T-cell (primary cell): ENCODE data around the gene HABP2. TPM values are rescaled to one million over a fixed set of nuclear protein-coding genes. Genes with fewer than 3 reads are reported as not detected.

ENCODE experiments used
- ATAC-seq, 4 experiments: fragments of 200-7000 bp in 3 of 4; fragments of 150-1000 bp in 1 of 4; cut with Tn5 transposase; replicated peaks in 1 of 4; 1 replicate in 3 of 4; 2 replicates in 1 of 4; pipeline ENCODE4 v1.10.0; 2021; ENCODE audit warnings: moderate library complexity in 3 of 4, mild to moderate bottlenecking in 2 of 4, moderate number of reproducible peaks in 1 of 4
- CTCF ChIA-PET, 2 donors: fragments of 300-600 bp; sonication (Branson Sonifier 250); formaldehyde crosslinking; loops; one replicate each; lab custom pipeline; 2022; ENCODE audit warnings: antibody characterized with exemption in 2 of 2; lab: Charles Lee
- POLR2A ChIA-PET, 2 donors: fragments of 300-600 bp; sonication (Branson Sonifier 250); formaldehyde crosslinking; loops; one replicate each; lab custom pipeline; 2022; ENCODE audit warnings: antibody characterized with exemption in 2 of 2; lab: Charles Lee
- DNase-seq, 35 experiments: peaks; one replicate each; pipeline versions ENCODE4 v3.0.0 to v3.0.0-alpha.2; 2013 to 2023
- H3K27ac ChIP-seq: one replicate; pipeline ENCODE4 v1.5.1; 2013; ENCODE audit warnings: low read length
- H3K27me3 ChIP-seq, 2 experiments: replicated peaks in 1 of 2; 1 replicate in 1 of 2; 2 replicates in 1 of 2; pipeline versions ENCODE4 v1.6.1 to v1.7.0; 2013; ENCODE audit warnings: low read length in 1 of 2, mixed read lengths in 1 of 2; ENCODE audit not compliant: control insufficient read depth in 2 of 2, insufficient read depth in 2 of 2; ENCODE audit errors: extremely low read depth in 1 of 2
- H3K36me3 ChIP-seq, 2 donors: 1 replicate in 1 of 2; 2 replicates in 1 of 2; pipeline versions ENCODE4 v1.6.1 to v1.7.0; 2013; ENCODE audit warnings: low read length in 1 of 2; ENCODE audit not compliant: control insufficient read depth in 2 of 2, insufficient read depth in 1 of 2; ENCODE audit errors: extremely low read depth in 1 of 2
- H3K4me1 ChIP-seq, 2 experiments: 1 replicate in 1 of 2; 2 replicates in 1 of 2; pipeline versions ENCODE4 v1.6.1 to v1.7.0; 2013; ENCODE audit warnings: low read length in 2 of 2, mixed read lengths in 1 of 2; ENCODE audit not compliant: insufficient read depth in 2 of 2, control insufficient read depth in 1 of 2; ENCODE audit errors: extremely low read depth in 1 of 2
- H3K4me3 ChIP-seq, 2 donors: 1 replicate in 1 of 2; 2 replicates in 1 of 2; pipeline versions ENCODE4 v1.5.1 to v1.7.0; 2013; ENCODE audit warnings: mild to moderate bottlenecking in 2 of 2, low read length in 1 of 2, moderate library complexity in 1 of 2; ENCODE audit not compliant: control insufficient read depth in 1 of 2; ENCODE audit errors: extremely low read depth in 1 of 2
- H3K9me3 ChIP-seq: 2 replicates; pipeline ENCODE4 v1.7.0; 2013
- H3K27ac Mint-ChIP-seq, 2 donors: one replicate each; pipeline ENCODE4 v1.8.0; 2020 to 2021; ENCODE audit warnings: mild to moderate bottlenecking in 2 of 2, mixed read lengths in 2 of 2
- H3K27me3 Mint-ChIP-seq, 2 donors: one replicate each; pipeline ENCODE4 v1.8.0; 2021 to 2022; ENCODE audit warnings: mixed read lengths in 2 of 2
- H3K36me3 Mint-ChIP-seq: one replicate; pipeline ENCODE4 v1.8.0; 2021; ENCODE audit warnings: mixed read lengths
- H3K4me1 Mint-ChIP-seq, 3 donors: one replicate each; pipeline ENCODE4 v1.8.0; 2020 to 2022; ENCODE audit warnings: mixed read lengths in 3 of 3, mild to moderate bottlenecking in 1 of 3
- H3K4me3 Mint-ChIP-seq, 3 donors: one replicate each; pipeline ENCODE4 v1.8.0; 2020 to 2022; ENCODE audit warnings: mild to moderate bottlenecking in 3 of 3, mixed read lengths in 3 of 3, moderate library complexity in 3 of 3
- H3K9me3 Mint-ChIP-seq, 3 donors: one replicate each; pipeline ENCODE4 v1.8.0; 2020 to 2022; ENCODE audit warnings: mixed read lengths in 3 of 3
- WGBS: methylation state at CpG from one replicate; pipeline ENCODE4 v1.1.5; 2013; ENCODE audit warnings: missing lambda C conversion rate; ENCODE audit not compliant: insufficient coverage; 5-methylcytosine and 5-hydroxymethylcytosine counted together
- total RNA-seq, 35 experiments: library from RNA in 6 of 35; stranded (reverse) in 6 of 35; fragments of 120-200 nt in 1 of 35; gene quantifications; one replicate each; pipeline versions ENCODE4 v1.2.1 to v1.2.4 and lab custom pipeline; 2013 to 2026

HABP2 gene
- under 1 TPM in 3 of 5 donors, not detected in 2; 0.13 to 0.28 (median 0.20) TPM for total RNA-seq
- not detected for total RNA-seq (2013)
- 0 to 0.08 (median 0) reads per million in 29 experiments for total RNA-seq (lab: John Stamatoyannopoulos, UW)

DNA sequence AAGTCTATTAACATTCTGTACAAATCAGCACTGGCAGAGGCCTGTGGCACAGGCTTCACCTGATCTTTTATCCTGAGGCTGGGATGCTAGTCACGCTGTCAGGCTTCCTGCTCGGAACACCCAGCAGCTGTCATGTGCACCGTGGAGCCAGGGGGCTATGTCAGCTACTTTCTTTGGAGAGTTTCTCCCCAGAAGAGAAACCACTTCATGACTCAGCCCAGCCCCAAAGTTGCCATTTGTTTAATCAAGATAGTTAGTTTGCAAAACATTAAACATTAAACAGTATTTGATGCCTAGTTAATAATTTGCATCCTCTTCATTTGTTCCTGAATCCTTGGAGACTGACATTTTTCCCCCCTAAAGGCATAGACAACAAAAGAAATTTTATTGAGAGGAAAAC, at the start of gene HABP2:
Gene HABP2, plus strand, starts transcription at position 353 of the 400 bp plus-strand sequence. CDS start 69 bp downstream, outside the sequence.
- no peak within 1 kb of the TSS for H3K4me3 ChIP-seq
- Mint-ChIP-seq H3K27ac (no peak within 1 kb of the TSS), H3K4me1 (peaks cover 0 to 3% (median under 1%) of the 10 kb centered on the region in 3 donors), H3K27me3 (peaks cover 12 to 33% of the 10 kb centered on the region in 2 donors), H3K4me3 (no peak within 1 kb of the TSS), H3K36me3 (no peaks in the 10 kb centered on the region), H3K9me3 (no peaks in the 10 kb centered on the region)
- ChIA-PET CTCF (interaction anchor here in 1 of 2 donors (0.5 to 0.8 kb wide), 2 partner anchors 10 to 11 kb away, joined by 3 to 7 read pairs; no protein-coding TSS in a partner anchor), POLR2A (no interaction called here)
- no peak for DNase-seq
- no peaks in the 10 kb centered on the region for H3K9me3 ChIP-seq
- H3K27ac ChIP-seq = no peak within 1 kb of the TSS
- H3K36me3 ChIP-seq = no peaks in the 10 kb centered on the region
- H3K27me3 ChIP-seq = peaks cover 0 to 13% of the 10 kb centered on the region in 2 experiments
- 83% methylated on average over 1 of the region's 3 CpGs for WGBS
- H3K4me1 ChIP-seq = no peaks in the 10 kb centered on the region
- ATAC-seq = no peak

GRCh38 chr10:113503930-113504329, 48.9 kb upstream of the HABP2 start:
- ATAC-seq (no peak), DNase-seq (no peak)
- no peak overlapping the region for H3K4me3 ChIP-seq
- Mint-ChIP-seq H3K9me3 (no peaks in the 10 kb centered on the region), H3K27ac (no peak overlapping the region), H3K27me3 (peaks cover 0 to 17% of the 10 kb centered on the region in 2 donors), H3K4me1 (no peaks in the 10 kb centered on the region), H3K36me3 (no peaks in the 10 kb centered on the region), H3K4me3 (no peak overlapping the region)
- WGBS = 80% methylated on average over 2 of the region's 4 CpGs
- H3K27me3 ChIP-seq = peaks cover 0 to 4% of the 10 kb centered on the region in 2 experiments
- no peaks in the 10 kb centered on the region for H3K9me3 ChIP-seq
- no peaks in the 10 kb centered on the region for H3K4me1 ChIP-seq
- no peak overlapping the region for H3K27ac ChIP-seq
- ChIA-PET CTCF (no interaction called here), POLR2A (no interaction called here)
- H3K36me3 ChIP-seq = no peaks in the 10 kb centered on the region

DNA sequence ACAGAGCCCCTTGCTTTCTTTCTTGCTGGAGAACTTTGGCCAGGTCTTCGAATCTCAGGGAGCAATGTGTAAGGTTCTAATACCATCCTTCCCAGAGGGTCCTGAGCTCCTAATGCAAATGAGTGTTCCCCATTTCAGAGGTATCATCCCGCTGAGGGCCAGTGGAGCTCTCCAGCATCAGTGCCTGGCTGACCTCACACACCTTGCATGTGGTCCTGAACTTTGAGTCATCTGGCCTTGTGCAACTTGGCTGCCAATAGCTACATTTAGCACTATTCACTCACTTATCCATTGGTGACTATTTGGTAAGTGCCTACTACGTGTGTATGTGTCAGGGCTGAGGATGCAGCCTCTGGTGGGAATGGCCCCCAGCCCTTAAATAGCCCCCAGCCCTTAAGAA, 48.4 kb upstream of the HABP2 start:
- H3K4me1 Mint-ChIP-seq = no peaks in the 10 kb centered on the region
- CTCF ChIA-PET = no interaction called here
- no peak overlapping the region for H3K4me3 Mint-ChIP-seq
- Histone ChIP-seq H3K9me3 (no peaks in the 10 kb centered on the region), H3K4me1 (no peaks in the 10 kb centered on the region), H3K27me3 (peaks cover 0 to 4% of the 10 kb centered on the region in 2 experiments), H3K36me3 (no peaks in the 10 kb centered on the region), H3K27ac (no peak overlapping the region), H3K4me3 (no peak overlapping the region)
- DNase-seq (no peak), ATAC-seq (no peak)
- POLR2A ChIA-PET = no interaction called here
- WGBS = 50% methylated on average over 1 of the region's 3 CpGs
- H3K27me3 Mint-ChIP-seq = peaks cover 0 to 17% of the 10 kb centered on the region in 2 donors
- H3K36me3 Mint-ChIP-seq = no peaks in the 10 kb centered on the region
- H3K9me3 Mint-ChIP-seq = no peaks in the 10 kb centered on the region
- H3K27ac Mint-ChIP-seq = no peak overlapping the region

DNA sequence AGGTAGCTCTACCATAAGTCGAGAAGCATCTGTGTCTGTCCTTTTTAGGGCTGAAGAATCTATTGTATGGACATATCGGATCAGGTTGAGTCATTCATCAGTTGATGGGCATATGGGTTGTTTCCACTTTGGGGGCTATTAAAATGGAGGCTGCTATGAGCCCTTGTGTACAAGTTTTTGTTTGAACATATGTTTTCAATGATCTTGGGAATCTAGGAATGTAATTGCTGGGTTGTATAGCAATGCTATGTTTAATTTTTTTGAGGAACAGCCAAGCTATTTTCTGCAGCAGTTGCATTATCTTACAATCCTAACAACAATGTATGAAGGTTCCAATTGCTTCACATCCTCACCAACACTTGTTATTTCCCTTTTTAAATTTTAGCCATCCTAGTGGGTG, 46.4 kb upstream of the HABP2 start:
- Histone ChIP-seq H3K27me3 (peaks cover 0 to 4% of the 10 kb centered on the region in 2 experiments), H3K27ac (no peak overlapping the region), H3K36me3 (no peaks in the 10 kb centered on the region), H3K4me3 (no peak overlapping the region), H3K4me1 (no peaks in the 10 kb centered on the region), H3K9me3 (no peaks in the 10 kb centered on the region)
- Mint-ChIP-seq H3K4me3 (no peak overlapping the region), H3K27me3 (peaks cover 0 to 20% of the 10 kb centered on the region in 2 donors), H3K36me3 (no peaks in the 10 kb centered on the region), H3K27ac (no peak overlapping the region), H3K4me1 (no peaks in the 10 kb centered on the region), H3K9me3 (peaks cover 3 to 9% (median 7%) of the 10 kb centered on the region in 3 donors)
- no peak for DNase-seq
- 81% methylated on average over 2 of the region's 2 CpGs for WGBS
- ATAC-seq = no peak
- ChIA-PET CTCF (no interaction called here), POLR2A (no interaction called here)

DNA sequence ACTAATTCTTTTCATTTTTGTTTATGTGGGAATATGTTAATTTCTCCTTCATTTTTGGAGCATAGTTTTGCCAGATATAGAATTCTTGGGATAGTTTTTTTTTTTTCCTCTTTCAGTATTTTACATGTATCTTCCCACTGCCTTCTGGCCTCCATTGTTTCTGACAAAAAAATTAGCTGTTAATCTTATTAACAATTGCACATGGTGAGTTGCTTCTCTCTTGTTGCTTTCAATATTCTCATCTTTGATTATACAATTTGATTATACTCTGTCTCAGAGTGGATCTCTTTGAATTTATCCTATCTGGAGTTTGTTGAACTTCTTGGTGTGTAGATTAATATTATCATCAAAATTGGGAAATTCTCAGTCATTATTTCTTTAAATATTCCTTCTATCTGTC, 41.4 kb upstream of the HABP2 start:
- Mint-ChIP-seq H3K4me1 (no peaks in the 10 kb centered on the region), H3K9me3 (peaks cover 7 to 19% (median 17%) of the 10 kb centered on the region in 3 donors), H3K27ac (no peak overlapping the region), H3K27me3 (peaks cover 8 to 17% of the 10 kb centered on the region in 2 donors), H3K4me3 (no peak overlapping the region), H3K36me3 (no peaks in the 10 kb centered on the region)
- POLR2A ChIA-PET = no interaction called here
- H3K27ac ChIP-seq = no peak overlapping the region
- H3K4me3 ChIP-seq = no peak overlapping the region
- peaks cover 0 to 2% of the 10 kb centered on the region in 2 experiments for H3K27me3 ChIP-seq
- CTCF ChIA-PET = interaction anchor here in 1 of 2 donors (0.6 kb wide), 1 partner anchor 401 kb away, joined by 4 read pairs; no protein-coding TSS in a partner anchor
- H3K36me3 ChIP-seq = no peaks in the 10 kb centered on the region
- no peak for DNase-seq
- ATAC-seq = no peak
- no peaks in the 10 kb centered on the region for H3K9me3 ChIP-seq
- H3K4me1 ChIP-seq = no peaks in the 10 kb centered on the region

GRCh38 chr10:113515161-113515560, 37.7 kb upstream of the HABP2 start:
- H3K9me3 Mint-ChIP-seq = peaks cover 7 to 16% (median 15%) of the 10 kb centered on the region in 3 donors
- H3K9me3 ChIP-seq = no peaks in the 10 kb centered on the region
- no peak overlapping the region for H3K4me3 ChIP-seq
- ChIA-PET CTCF (no interaction called here), POLR2A (no interaction called here)
- H3K36me3 Mint-ChIP-seq = no peaks in the 10 kb centered on the region
- no peaks in the 10 kb centered on the region for H3K4me1 Mint-ChIP-seq
- no peaks in the 10 kb centered on the region for H3K36me3 ChIP-seq
- H3K27me3 ChIP-seq = peaks cover 0 to 17% of the 10 kb centered on the region in 2 experiments
- no peaks in the 10 kb centered on the region for H3K4me1 ChIP-seq
- ATAC-seq (no peak), DNase-seq (no peak)
- no peak overlapping the region for H3K4me3 Mint-ChIP-seq
- peaks cover 10 to 12% of the 10 kb centered on the region in 2 donors for H3K27me3 Mint-ChIP-seq
- no peak overlapping the region for H3K27ac Mint-ChIP-seq
- H3K27ac ChIP-seq = no peak overlapping the region
- WGBS = 43% methylated on average over 1 of the region's 6 CpGs
